Measurements from ENCODE around the gene EFCC1.

DNA sequence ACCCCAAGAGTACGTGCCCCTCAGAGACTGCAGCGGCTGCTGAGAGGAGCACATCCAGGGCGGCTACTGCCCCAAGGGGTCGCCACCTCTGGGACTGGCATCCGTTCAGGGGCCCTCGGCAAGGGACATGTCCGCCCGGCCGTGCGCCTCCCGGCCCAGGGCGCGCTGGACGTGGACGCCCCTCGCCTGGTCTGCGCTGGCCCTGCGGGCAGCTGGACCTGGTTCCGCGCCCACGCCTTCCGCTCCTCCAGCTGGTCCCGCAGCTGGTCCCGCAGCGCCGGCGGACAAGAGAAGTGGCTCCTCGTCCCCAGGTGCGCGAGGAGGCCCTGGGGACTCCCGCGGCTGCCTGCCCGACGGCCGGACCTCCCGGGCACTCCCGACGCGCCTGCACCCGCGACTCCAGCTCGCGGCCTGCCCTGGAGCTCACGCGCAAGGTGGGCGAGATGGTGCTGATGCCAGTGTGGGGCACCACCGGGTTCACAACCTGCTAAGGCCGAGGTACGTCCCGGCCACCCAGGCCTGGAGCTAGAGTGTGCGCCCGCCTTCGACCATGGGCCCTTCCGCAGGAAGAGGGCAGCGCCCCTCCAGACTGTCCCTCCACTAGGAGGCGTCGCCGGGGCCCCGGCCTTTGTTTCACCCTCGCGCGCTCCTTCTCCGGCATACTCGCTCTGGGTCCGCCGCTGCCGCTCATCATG is 45.1 kb downstream of the EFCC1 start:
- TF ChIP-seq, protein P1, sequence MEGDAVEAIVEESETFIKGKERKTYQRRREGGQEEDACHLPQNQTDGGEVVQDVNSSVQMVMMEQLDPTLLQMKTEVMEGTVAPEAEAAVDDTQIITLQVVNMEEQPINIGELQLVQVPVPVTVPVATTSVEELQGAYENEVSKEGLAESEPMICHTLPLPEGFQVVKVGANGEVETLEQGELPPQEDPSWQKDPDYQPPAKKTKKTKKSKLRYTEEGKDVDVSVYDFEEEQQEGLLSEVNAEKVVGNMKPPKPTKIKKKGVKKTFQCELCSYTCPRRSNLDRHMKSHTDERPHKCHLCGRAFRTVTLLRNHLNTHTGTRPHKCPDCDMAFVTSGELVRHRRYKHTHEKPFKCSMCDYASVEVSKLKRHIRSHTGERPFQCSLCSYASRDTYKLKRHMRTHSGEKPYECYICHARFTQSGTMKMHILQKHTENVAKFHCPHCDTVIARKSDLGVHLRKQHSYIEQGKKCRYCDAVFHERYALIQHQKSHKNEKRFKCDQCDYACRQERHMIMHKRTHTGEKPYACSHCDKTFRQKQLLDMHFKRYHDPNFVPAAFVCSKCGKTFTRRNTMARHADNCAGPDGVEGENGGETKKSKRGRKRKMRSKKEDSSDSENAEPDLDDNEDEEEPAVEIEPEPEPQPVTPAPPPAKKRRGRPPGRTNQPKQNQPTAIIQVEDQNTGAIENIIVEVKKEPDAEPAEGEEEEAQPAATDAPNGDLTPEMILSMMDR (IDR thresholded peaks at IDR 0.05), result peak in 2 of 6 experiments; percentile 2 to 11
- TF ChIP-seq POLR2A (IDR thresholded peaks at IDR 0.05), result no peak

Measured in Peyer's patch (tissue), 4 donors.